ENCODE measurements around the gene AASDH.

The AASDH gene

GRCh38 chr4:56293121-56293520 lies 94.2 kb downstream of the AASDH start:
- no peak for DNase-seq (ENCODE audit: low read depth)
- H3K4me3 ChIP-seq (ENCODE audit: low read depth, low read length) = no peak overlapping the region
- TF ChIP-seq, protein P1, sequence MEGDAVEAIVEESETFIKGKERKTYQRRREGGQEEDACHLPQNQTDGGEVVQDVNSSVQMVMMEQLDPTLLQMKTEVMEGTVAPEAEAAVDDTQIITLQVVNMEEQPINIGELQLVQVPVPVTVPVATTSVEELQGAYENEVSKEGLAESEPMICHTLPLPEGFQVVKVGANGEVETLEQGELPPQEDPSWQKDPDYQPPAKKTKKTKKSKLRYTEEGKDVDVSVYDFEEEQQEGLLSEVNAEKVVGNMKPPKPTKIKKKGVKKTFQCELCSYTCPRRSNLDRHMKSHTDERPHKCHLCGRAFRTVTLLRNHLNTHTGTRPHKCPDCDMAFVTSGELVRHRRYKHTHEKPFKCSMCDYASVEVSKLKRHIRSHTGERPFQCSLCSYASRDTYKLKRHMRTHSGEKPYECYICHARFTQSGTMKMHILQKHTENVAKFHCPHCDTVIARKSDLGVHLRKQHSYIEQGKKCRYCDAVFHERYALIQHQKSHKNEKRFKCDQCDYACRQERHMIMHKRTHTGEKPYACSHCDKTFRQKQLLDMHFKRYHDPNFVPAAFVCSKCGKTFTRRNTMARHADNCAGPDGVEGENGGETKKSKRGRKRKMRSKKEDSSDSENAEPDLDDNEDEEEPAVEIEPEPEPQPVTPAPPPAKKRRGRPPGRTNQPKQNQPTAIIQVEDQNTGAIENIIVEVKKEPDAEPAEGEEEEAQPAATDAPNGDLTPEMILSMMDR (IDR thresholded peaks at IDR 0.05; ENCODE audit: control insufficient read depth, extremely low read depth, insufficient read depth) = no peak

- TF ChIP-seq, protein P1 (IDR thresholded peaks at IDR 0.05; ENCODE audit: control insufficient read depth, extremely low read depth, insufficient read depth) = no peak
These were observed 97.4 kb downstream of the AASDH start for GRCh38 chr4:56289934-56290333.

DNA sequence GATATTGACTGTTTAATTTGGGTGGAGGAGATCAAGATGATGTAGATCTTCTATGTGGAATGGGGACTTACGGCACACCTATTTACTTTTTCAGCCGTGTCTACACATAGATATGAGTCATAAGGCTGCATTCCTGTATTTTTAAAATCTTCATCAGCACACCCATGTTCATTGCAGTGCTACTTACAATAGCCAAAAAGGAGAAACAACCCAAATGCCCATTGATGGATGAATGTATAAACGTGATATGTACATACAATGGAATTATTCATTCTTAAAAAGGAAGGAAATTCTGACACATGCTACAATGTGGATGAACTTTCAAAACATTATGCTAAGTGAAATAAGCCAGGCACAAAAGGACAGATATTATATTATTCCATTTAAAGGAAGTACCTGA lies 98.6 kb downstream of the AASDH start:
- TF ChIP-seq, protein P1 (IDR thresholded peaks at IDR 0.05; ENCODE audit: control insufficient read depth, extremely low read depth, insufficient read depth) = no peak
- no peak overlapping the region for H3K4me3 ChIP-seq (ENCODE audit: low read depth, low read length)
- DNase-seq (ENCODE audit: low read depth) = no peak

More at GRCh38 chr4:56289934-56290333, 97.4 kb downstream of the AASDH start:
- DNase-seq (ENCODE audit: low read depth) = no peak
- no peak overlapping the region for H3K4me3 ChIP-seq (ENCODE audit: low read depth, low read length)
